HUES6 (cell line): ENCODE results near the gene ERBB2.

Source experiments
- H3K27ac ChIP-seq: 2 replicates; pipeline ENCODE4 v1.7.0; 2013; ENCODE audit warnings: low read depth, mild to moderate bottlenecking, low read length, inconsistent platforms
- H3K27me3 ChIP-seq: 2 replicates; pipeline ENCODE4 v1.6.1; 2013; ENCODE audit warnings: low read length; ENCODE audit not compliant: control insufficient read depth, insufficient read depth
- H3K36me3 ChIP-seq: 2 replicates; pipeline ENCODE4 v1.6.1; 2013; ENCODE audit warnings: low read length; ENCODE audit not compliant: control insufficient read depth, insufficient read depth
- H3K4me1 ChIP-seq: 2 replicates; pipeline ENCODE4 v1.6.1; 2013; ENCODE audit warnings: low read length; ENCODE audit not compliant: control insufficient read depth, insufficient read depth
- H3K4me3 ChIP-seq: 2 replicates; pipeline ENCODE4 v1.5.1; 2013; ENCODE audit warnings: low read depth, low read length
- H3K9ac ChIP-seq: one replicate; pipeline ENCODE4 v1.6.1; 2013; ENCODE audit warnings: mild to moderate bottlenecking, low read length
- H3K9me3 ChIP-seq: 2 replicates; pipeline ENCODE4 v1.6.1; 2013; ENCODE audit warnings: low read depth, low read length; ENCODE audit not compliant: control insufficient read depth, insufficient read depth

ERBB2 gene

GRCh38 chr17:39752241-39752881 is 52.5 kb downstream of the ERBB2 start:
- no peak overlapping the region for H3K27ac ChIP-seq
- H3K9ac ChIP-seq, result no peak overlapping the region
- no peaks in the 10 kb centered on the region for H3K9me3 ChIP-seq

DNA sequence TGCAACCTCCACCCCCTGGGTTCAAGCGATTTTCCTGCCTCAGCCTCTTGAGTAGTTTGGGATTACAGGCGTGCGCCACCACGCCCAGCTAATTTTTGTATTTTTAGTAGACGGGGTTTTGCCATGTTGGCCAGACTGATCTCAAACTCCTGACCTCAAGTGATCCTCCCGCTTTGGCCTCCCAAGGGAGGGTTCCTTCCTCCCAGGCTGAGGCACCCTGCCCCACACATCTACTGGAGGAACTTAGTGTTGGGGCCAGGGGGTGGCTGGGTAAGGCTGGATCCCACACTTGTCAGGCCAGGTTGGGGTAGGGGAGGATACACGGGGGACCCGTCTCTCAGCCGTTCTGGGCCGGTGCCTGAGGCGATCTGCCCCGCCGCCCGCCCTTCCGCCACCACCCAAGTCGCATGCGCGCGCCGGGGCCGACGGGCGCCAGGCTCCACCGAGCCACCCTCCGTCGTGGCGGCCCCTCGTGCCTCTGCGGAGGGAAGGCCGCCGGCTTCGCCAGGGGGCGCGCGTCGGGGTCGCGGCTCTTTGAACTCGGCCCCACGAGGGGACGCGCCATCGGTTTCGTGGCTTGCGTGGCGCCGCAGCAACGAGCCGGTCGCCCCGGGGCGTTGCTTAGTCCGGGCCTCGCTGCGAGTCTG is 53.8 kb downstream of the ERBB2 start:
- Histone ChIP-seq H3K36me3 (no peaks in the 10 kb centered on the region), H3K9ac (peak overlapping the region; percentile 88), H3K9me3 (no peaks in the 10 kb centered on the region), H3K27me3 (peaks cover 4% of the 10 kb centered on the region; the same call in 1 of the 2 replicates), H3K4me1 (peaks cover 47% of the 10 kb centered on the region), H3K27ac (peak overlapping the region; percentile 91), H3K4me3 (peak overlapping the region; percentile 86)

More at GRCh38 chr17:39752241-39752881, 52.5 kb downstream of the ERBB2 start:
- peaks cover 3% of the 10 kb centered on the region; the same call in 1 of the 2 replicates for H3K27me3 ChIP-seq
- H3K4me3 ChIP-seq, result no peak overlapping the region
- H3K4me1 ChIP-seq, result peaks cover 44% of the 10 kb centered on the region
- peaks cover 6% of the 10 kb centered on the region; the same call in 1 of the 2 replicates for H3K36me3 ChIP-seq

DNA sequence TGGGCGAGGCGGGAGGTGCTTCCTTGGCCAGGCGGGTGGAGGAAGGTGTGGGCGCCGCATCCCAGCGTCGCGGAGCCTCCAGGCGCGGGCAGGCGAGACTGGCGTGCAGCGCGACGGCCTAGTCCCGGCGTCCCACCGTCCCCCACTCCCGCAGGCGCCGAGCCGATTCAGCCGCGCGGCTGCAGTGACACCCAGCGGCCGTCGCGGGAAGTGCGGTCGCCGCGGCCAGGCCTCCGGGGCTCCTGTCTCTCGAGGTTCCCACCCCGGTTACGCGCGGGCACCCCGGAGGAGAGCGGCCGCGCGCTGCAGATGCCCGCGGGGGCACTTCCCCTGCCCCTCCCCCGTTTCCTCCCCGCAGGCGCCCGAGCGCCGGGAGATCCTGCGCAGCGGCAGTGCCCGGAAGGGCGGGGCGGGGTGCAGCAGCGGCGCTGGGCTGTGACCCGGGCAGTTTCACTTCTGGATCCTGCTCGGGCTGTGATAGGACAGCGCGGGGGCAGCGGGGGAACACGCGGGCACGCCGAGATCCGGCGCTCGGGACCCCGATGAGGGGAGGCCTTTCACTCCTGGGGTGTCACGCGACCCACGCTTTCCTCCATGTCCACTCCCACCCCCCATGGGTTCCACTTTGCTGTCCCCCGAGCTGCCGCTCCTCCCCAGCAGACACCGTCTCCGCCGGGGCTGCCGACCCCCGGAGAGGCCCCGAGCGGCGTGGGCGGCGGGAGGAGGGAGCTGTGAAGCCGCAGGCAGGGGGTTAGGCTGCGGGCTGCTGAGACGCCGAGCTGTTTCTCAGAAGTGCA is 54.5 kb downstream of the ERBB2 start:
- Histone ChIP-seq H3K4me1 (peaks cover 47% of the 10 kb centered on the region), H3K36me3 (no peaks in the 10 kb centered on the region), H3K9me3 (no peaks in the 10 kb centered on the region), H3K9ac (peak overlapping the region; percentile 88), H3K4me3 (peak overlapping the region; percentile 86), H3K27me3 (peaks cover 4% of the 10 kb centered on the region; the same call in 1 of the 2 replicates), H3K27ac (peak overlapping the region; percentile 91)

GRCh38 chr17:39754958-39755553 is 55.2 kb downstream of the ERBB2 start:
- Histone ChIP-seq H3K27ac (no peak overlapping the region), H3K9me3 (no peaks in the 10 kb centered on the region), H3K4me3 (peak overlapping the region; percentile 86), H3K9ac (no peak overlapping the region), H3K4me1 (peaks cover 45% of the 10 kb centered on the region), H3K27me3 (peaks cover 4% of the 10 kb centered on the region; the same call in 1 of the 2 replicates), H3K36me3 (no peaks in the 10 kb centered on the region)

GRCh38 chr17:39755554-39756379 is 55.9 kb downstream of the ERBB2 start:
- peak overlapping the region; percentile 86 for H3K4me3 ChIP-seq

DNA sequence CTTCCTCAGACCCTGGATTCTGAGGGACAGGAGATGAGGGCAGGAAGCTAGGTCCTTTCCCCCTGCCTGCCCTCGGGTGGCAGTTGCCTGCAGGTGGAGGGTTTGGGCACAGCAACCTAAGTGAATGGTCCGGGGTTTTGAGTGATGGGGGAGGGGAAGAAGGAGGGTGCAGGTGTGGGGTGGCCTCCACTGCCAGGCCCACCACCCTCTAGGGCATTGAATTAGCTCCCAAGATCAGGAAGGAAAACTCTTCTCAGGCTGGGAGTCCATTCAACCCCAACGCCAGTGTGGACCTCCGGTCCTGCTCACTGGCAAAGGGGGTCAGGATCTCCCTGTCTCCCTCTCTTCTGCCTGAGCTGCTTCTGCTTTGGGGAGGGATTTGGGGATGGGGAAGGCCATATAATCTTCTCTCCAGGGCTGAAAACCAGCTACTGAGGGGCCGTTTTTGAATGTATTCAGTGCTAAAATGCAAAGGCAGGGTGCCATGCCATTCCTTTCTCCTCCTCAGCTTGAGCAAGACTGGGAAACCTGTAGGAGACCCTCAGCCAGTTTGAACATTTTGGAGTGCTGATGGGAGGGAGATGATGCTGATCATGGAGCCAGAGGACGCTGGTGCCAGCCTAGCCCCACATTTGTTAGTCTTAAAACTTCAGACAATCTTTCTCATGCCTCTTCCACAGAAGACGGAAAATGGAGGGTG is 56.7 kb downstream of the ERBB2 start:
- Histone ChIP-seq H3K27me3 (peaks cover 4% of the 10 kb centered on the region; the same call in 1 of the 2 replicates), H3K36me3 (no peaks in the 10 kb centered on the region), H3K9ac (no peak overlapping the region), H3K4me3 (no peak overlapping the region), H3K4me1 (peaks cover 35% of the 10 kb centered on the region), H3K27ac (no peak overlapping the region), H3K9me3 (no peaks in the 10 kb centered on the region)

More at GRCh38 chr17:39755554-39756379, 55.9 kb downstream of the ERBB2 start:
- H3K27me3 ChIP-seq, result peaks cover 4% of the 10 kb centered on the region; the same call in 1 of the 2 replicates
- H3K9ac ChIP-seq, result no peak overlapping the region
- H3K36me3 ChIP-seq, result no peaks in the 10 kb centered on the region
- H3K9me3 ChIP-seq, result no peaks in the 10 kb centered on the region
- no peak overlapping the region for H3K27ac ChIP-seq
- H3K4me1 ChIP-seq, result peaks cover 38% of the 10 kb centered on the region

GRCh38 chr17:39757176-39757662 is 57.4 kb downstream of the ERBB2 start:
- Histone ChIP-seq H3K36me3 (no peaks in the 10 kb centered on the region), H3K9me3 (no peaks in the 10 kb centered on the region), H3K9ac (no peak overlapping the region), H3K27ac (no peak overlapping the region), H3K27me3 (peaks cover 4% of the 10 kb centered on the region; the same call in 1 of the 2 replicates), H3K4me1 (peaks cover 29% of the 10 kb centered on the region), H3K4me3 (no peak overlapping the region)

DNA sequence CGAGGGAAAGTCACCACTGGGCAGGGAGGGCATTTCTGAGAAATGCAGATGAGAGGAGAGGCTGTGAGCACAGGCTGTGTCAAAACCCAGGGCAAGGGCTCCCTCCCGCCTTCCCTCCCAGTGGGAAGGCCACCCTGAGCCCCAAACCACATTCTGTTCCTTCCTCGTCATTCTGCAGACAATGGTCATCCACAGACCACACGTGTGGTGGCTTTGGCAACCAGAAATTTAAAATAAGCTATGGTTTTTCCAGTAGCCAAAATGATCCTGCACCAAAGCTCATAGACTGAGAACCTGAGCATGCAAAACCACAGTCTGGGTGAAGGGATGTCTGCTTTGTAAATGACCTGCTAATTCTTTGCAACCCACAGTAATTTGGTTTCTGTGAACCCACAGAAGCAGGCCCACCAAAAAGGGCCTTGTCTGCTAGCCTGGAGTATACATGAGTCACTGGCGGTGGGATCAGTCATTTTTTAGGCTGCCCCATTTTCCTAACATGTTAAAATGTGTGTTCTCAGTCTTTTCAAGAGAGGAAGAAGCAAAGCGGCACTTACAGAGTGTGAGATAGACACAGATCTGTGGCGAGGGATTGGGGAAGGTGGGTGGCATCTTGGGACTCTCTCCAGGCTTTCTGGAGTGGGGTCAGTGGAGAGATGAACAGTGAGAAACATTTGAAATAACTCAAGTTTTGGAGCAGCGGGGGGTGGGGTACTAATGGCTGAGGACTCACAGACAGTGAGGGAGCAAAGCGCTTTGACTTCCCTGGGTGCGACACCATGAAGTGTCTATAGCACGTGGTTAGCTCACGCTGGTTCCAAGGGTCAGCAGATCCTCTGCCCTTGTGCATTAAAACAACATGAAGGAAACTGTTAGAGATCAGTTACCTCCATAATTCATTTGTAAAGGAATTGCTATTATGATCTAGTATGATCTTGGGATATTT is 58.3 kb downstream of the ERBB2 start:
- Histone ChIP-seq H3K27me3 (peaks cover 4% of the 10 kb centered on the region; the same call in 1 of the 2 replicates), H3K36me3 (no peaks in the 10 kb centered on the region), H3K4me3 (no peak overlapping the region), H3K27ac (no peak overlapping the region), H3K9me3 (no peaks in the 10 kb centered on the region), H3K4me1 (peaks cover 20% of the 10 kb centered on the region), H3K9ac (no peak overlapping the region)

GRCh38 chr17:39759204-39759603 is 59.3 kb downstream of the ERBB2 start:
- Histone ChIP-seq H3K9me3 (no peaks in the 10 kb centered on the region), H3K27me3 (peaks cover 4% of the 10 kb centered on the region; the same call in 1 of the 2 replicates), H3K36me3 (no peaks in the 10 kb centered on the region), H3K27ac (no peak overlapping the region), H3K4me1 (peaks cover 17% of the 10 kb centered on the region), H3K9ac (no peak overlapping the region), H3K4me3 (no peak overlapping the region)
